Liver (tissue), 2 donors: ENCODE measurements around the gene SFXN3.

Experiments
- EGR1 ChIP-seq, 2 donors: IDR thresholded peaks; 2 replicates each; pipeline ENCODE4 v1.6.1; 2016 to 2018; ENCODE audit warnings: antibody characterized with exemption in 2 of 2, low read depth in 2 of 2
- RAD21 ChIP-seq, 2 donors: IDR thresholded peaks; 2 replicates each; pipeline ENCODE4 v1.6.1; 2016; ENCODE audit warnings: antibody characterized with exemption in 2 of 2, mild to moderate bottlenecking in 2 of 2
- donor health status: healthy.

DNA sequence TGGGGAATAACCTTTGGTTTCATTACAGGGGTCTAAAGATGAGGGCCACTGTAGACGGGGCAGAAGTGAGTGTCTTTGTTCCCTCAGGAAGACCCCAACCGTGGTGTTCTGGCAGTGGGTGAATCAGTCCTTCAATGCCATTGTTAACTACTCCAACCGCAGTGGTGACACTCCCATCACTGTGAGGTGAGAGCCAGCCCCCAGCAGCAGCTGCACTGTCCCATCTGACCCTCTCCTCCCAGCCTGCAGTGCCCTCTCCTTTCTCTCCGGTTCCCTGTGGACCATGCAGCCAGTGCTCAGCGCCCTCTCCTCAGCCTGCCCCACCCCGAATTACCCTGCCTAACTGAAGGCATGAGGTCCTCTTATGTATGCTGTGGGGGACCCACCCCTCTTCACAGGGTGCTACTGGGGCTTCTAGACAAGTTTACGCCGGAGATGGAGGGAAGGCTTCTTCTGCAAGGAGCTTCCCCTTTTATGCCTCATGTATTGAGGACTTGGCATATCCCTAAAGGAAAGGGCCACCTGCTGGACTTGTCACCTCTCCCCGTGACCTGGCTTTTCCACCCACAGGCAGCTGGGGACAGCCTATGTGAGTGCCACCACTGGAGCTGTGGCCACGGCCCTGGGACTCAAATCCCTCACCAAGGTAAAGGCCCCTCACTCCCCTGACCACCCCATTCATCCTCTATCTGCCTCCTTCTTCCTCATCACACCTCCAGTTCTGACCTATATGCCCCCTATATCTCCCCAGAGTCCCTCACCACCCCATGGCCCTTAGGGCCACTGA lies 5.1 kb downstream of the SFXN3 start:
- TF ChIP-seq EGR1 (IDR thresholded peaks at IDR 0.05; ENCODE audit: low read depth in 2 of 2) (no peak), RAD21 (IDR thresholded peaks at IDR 0.05) (no peak)
